Stomach smooth muscle (tissue), 2 donors: ENCODE data around the gene DCAF8.

ENCODE experiments used
- H3K27ac ChIP-seq: one replicate; pipeline ENCODE4 v1.7.0; 2013; ENCODE audit warnings: mild to moderate bottlenecking, low read length, inconsistent platforms
- H3K27me3 ChIP-seq, 2 donors: one replicate each; pipeline ENCODE4 v1.7.0; 2013; ENCODE audit warnings: low read length in 2 of 2; ENCODE audit not compliant: insufficient read depth in 2 of 2, control insufficient read depth in 1 of 2
- H3K36me3 ChIP-seq, 2 donors: one replicate each; pipeline ENCODE4 v1.7.0; 2013; ENCODE audit warnings: low read length in 2 of 2; ENCODE audit not compliant: control insufficient read depth in 2 of 2, insufficient read depth in 2 of 2
- H3K4me1 ChIP-seq: one replicate; pipeline ENCODE4 v1.7.0; 2013; ENCODE audit warnings: low read length; ENCODE audit not compliant: control insufficient read depth, insufficient read depth
- H3K4me3 ChIP-seq, 2 donors: one replicate each; pipeline ENCODE4 v1.7.0; 2013; ENCODE audit warnings: low read length in 2 of 2
- H3K9ac ChIP-seq, 2 donors: one replicate each; pipeline ENCODE4 v1.7.0; 2013; ENCODE audit warnings: low read length in 2 of 2, mild to moderate bottlenecking in 1 of 2
- H3K9me3 ChIP-seq, 2 donors: one replicate each; pipeline ENCODE4 v1.7.0; 2013; ENCODE audit warnings: low read length in 2 of 2; ENCODE audit not compliant: control insufficient read depth in 2 of 2
- donor health status: healthy.
- donor health status: Pancreatic carcinoma.

The DCAF8 gene

DNA sequence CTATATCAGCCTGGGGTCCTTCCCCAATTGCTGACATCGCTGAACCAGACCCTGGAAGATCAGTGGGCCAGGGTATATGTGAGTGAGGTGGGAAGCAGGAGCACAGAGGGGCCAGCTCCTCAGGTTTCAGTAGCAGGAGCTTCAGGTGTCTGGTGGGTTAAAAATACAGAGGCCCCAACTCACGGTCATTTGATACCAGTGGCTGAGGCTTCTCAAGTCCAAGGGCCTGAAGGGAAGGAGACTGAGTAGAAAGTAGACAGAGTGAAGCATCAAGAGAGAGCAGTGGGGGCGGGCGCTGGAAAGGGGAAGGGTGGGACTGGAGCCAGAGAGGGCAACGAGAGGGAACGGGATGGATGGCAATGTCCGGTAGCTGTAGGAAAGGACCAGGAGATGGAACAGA lies 74.0 kb downstream of the DCAF8 start:
- Histone ChIP-seq H3K9me3 (no peaks in the 10 kb centered on the region), H3K27ac (no peak overlapping the region), H3K4me1 (peaks cover 35% of the 10 kb centered on the region), H3K27me3 (no peaks in the 10 kb centered on the region), H3K9ac (no peak overlapping the region), H3K4me3 (no peak overlapping the region), H3K36me3 (no peaks in the 10 kb centered on the region)

- H3K9me3 ChIP-seq, result no peaks in the 10 kb centered on the region
- no peaks in the 10 kb centered on the region for H3K27me3 ChIP-seq
- no peak overlapping the region for H3K4me3 ChIP-seq
- H3K27ac ChIP-seq, result no peak overlapping the region
- no peak overlapping the region for H3K9ac ChIP-seq
- H3K36me3 ChIP-seq, result no peaks in the 10 kb centered on the region
- H3K4me1 ChIP-seq, result peaks cover 31% of the 10 kb centered on the region
These were observed 74.9 kb downstream of the DCAF8 start for GRCh38 chr1:160187407-160187806.

- no peaks in the 10 kb centered on the region for H3K36me3 ChIP-seq
- H3K9ac ChIP-seq, result no peak overlapping the region
- no peak overlapping the region for H3K27ac ChIP-seq
- H3K4me3 ChIP-seq, result no peak overlapping the region
- H3K4me1 ChIP-seq, result peaks cover 25% of the 10 kb centered on the region
- H3K9me3 ChIP-seq, result no peaks in the 10 kb centered on the region
- H3K27me3 ChIP-seq, result no peaks in the 10 kb centered on the region
These were observed 75.6 kb downstream of the DCAF8 start for GRCh38 chr1:160186729-160187128.

GRCh38 chr1:160186246-160186645 lies 76.1 kb downstream of the DCAF8 start:
- Histone ChIP-seq H3K27ac (no peak overlapping the region), H3K36me3 (no peaks in the 10 kb centered on the region), H3K9me3 (no peaks in the 10 kb centered on the region), H3K4me1 (peaks cover 21% of the 10 kb centered on the region), H3K4me3 (no peak overlapping the region), H3K9ac (no peak overlapping the region), H3K27me3 (no peaks in the 10 kb centered on the region)

DNA sequence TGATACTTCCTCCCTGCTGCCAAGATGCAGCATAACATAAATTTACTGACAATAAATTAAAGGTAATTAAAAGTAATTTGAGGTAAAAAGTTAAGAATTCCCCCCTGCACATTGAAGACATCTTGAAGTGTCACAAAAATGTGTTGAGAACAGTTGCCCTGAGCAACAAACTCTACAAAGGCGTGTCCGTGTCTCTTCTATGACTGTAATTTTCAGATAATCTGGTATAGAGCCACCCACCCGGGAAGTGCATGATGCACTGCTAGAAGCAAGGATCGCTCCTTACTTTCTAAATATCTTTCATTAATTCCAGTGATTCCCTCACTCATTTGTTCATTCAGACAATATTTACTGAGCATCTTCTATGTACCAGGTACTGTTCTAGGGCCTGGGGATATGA lies 83.0 kb downstream of the DCAF8 start:
- no peak overlapping the region for H3K9ac ChIP-seq
- H3K27me3 ChIP-seq, result no peaks in the 10 kb centered on the region
- H3K4me1 ChIP-seq, result no peaks in the 10 kb centered on the region

GRCh38 chr1:160178731-160179130 lies 83.6 kb downstream of the DCAF8 start:
- Histone ChIP-seq H3K27ac (no peak overlapping the region), H3K9ac (no peak overlapping the region), H3K4me1 (no peaks in the 10 kb centered on the region), H3K4me3 (no peak overlapping the region), H3K9me3 (no peaks in the 10 kb centered on the region), H3K36me3 (no peaks in the 10 kb centered on the region), H3K27me3 (no peaks in the 10 kb centered on the region)

More for the DNA sequence above, 83.0 kb downstream of the DCAF8 start:
- no peaks in the 10 kb centered on the region for H3K9me3 ChIP-seq
- no peak overlapping the region for H3K27ac ChIP-seq
- H3K4me3 ChIP-seq, result no peak overlapping the region
- no peaks in the 10 kb centered on the region for H3K36me3 ChIP-seq

GRCh38 chr1:160177667-160178066 lies 84.7 kb downstream of the DCAF8 start:
- Histone ChIP-seq H3K36me3 (no peaks in the 10 kb centered on the region), H3K9ac (no peak overlapping the region), H3K9me3 (no peaks in the 10 kb centered on the region), H3K27ac (no peak overlapping the region), H3K4me1 (no peaks in the 10 kb centered on the region), H3K4me3 (no peak overlapping the region), H3K27me3 (no peaks in the 10 kb centered on the region)

DNA sequence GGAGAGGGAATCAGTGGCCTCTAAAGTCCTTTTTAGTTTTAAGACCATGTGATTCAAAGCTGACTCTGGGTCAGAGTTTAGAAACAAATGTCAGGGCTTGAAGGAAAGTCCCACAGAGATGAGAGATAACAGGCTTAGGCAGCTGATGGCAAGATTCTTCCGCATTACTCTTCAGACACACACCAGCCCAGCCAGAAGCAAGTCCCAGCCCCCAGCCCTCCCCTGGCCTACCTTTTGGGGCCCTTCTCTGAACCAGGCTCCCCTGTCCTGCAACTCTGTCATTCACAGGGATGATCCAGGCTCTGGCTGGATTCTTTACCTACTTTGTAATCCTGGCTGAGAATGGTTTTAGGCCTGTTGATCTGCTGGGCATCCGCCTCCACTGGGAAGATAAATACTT lies 85.1 kb downstream of the DCAF8 start:
- Histone ChIP-seq H3K4me1 (no peaks in the 10 kb centered on the region), H3K36me3 (no peaks in the 10 kb centered on the region), H3K9me3 (no peaks in the 10 kb centered on the region), H3K27me3 (no peaks in the 10 kb centered on the region), H3K27ac (no peak overlapping the region), H3K4me3 (no peak overlapping the region), H3K9ac (no peak overlapping the region)

GRCh38 chr1:160171980-160172379 lies 90.4 kb downstream of the DCAF8 start:
- Histone ChIP-seq H3K4me1 (no peaks in the 10 kb centered on the region), H3K9ac (no peak overlapping the region), H3K4me3 (no peak overlapping the region), H3K27ac (no peak overlapping the region), H3K36me3 (no peaks in the 10 kb centered on the region), H3K9me3 (no peaks in the 10 kb centered on the region), H3K27me3 (peaks cover 0 to 3% of the 10 kb centered on the region in 2 donors)

GRCh38 chr1:160171354-160171753 lies 91.0 kb downstream of the DCAF8 start:
- peaks cover 0 to 3% of the 10 kb centered on the region in 2 donors for H3K27me3 ChIP-seq
- H3K4me3 ChIP-seq, result no peak overlapping the region
- H3K36me3 ChIP-seq, result no peaks in the 10 kb centered on the region
- H3K27ac ChIP-seq, result no peak overlapping the region
- H3K4me1 ChIP-seq, result no peaks in the 10 kb centered on the region
- no peaks in the 10 kb centered on the region for H3K9me3 ChIP-seq
- no peak overlapping the region for H3K9ac ChIP-seq

DNA sequence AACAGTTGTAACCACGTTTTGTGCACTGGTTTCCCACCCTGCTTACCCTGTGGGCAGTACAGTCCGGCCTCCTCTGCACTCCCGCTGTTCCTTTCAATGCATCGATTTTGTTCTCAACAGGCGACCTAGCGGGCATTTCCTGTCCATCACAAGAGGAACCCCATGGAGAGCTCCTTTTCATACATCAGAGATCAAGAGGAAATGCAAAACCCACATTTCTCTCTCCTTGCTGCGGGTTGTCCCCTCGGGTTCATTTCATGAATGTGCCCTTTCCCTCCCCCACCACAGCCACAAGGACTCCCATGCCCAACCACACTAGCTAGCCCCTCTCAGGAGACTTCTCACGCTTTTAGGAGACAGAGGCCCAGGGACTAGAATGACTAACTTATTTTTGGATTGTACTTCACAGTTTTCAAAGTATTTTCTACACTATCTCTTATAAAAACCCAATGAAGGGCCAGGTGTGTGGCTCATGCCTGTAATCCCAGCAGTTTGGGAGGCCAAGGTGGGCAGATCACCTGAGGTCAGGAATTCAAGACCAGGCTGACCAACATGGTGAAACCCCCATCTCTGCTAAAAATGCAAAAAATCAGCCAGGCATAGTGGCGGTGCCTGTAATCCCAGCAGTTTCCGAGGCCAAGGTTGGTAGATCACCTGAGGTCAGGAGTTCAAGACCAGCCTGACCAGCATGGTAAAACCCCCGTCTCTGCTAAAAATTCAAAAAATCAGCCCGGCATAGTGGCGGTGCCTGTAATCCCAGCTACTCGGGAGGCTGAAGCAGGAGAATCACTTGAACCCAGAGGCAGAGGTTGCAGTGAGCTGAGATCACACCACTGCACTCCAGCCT lies 92.6 kb downstream of the DCAF8 start:
- Histone ChIP-seq H3K36me3 (no peaks in the 10 kb centered on the region), H3K4me3 (no peak overlapping the region), H3K9ac (no peak overlapping the region), H3K4me1 (no peaks in the 10 kb centered on the region), H3K27ac (no peak overlapping the region), H3K9me3 (no peaks in the 10 kb centered on the region), H3K27me3 (peaks cover 0 to 3% of the 10 kb centered on the region in 2 donors)
